Ovary (tissue), 9 donors: Measurements from ENCODE around the gene CA10. TPM values are rescaled to one million over a fixed set of nuclear protein-coding genes. Genes with fewer than 3 reads are reported as not detected.

Experiments used
- DNase-seq, 5 donors: peaks; one replicate each; pipeline ENCODE4 v3.0.0-alpha.2; 2019 to 2020
- H3K27ac ChIP-seq, 2 donors: fragments of 200-600 bp; one replicate each; pipeline versions ENCODE4 v1.5.1 to v1.8.0; 2019 to 2022
- H3K27me3 ChIP-seq: fragments of 200-600 bp; one replicate; pipeline ENCODE4 v1.8.0; 2022
- H3K36me3 ChIP-seq: fragments of 200-600 bp; sonication (generic); one replicate; pipeline ENCODE4 v1.5.1; 2019
- H3K4me1 ChIP-seq: one replicate; pipeline ENCODE4 v1.8.1; 2013; ENCODE audit warnings: mild to moderate bottlenecking, moderate library complexity; ENCODE audit not compliant: insufficient read depth
- H3K4me3 ChIP-seq: fragments of 200-600 bp; sonication (generic); one replicate; pipeline ENCODE4 v1.5.1; 2017
- H3K9me3 ChIP-seq, 2 donors: fragments of 200-600 bp in 1 of 2; sonication (generic) in 1 of 2; one replicate each; pipeline versions ENCODE4 v1.5.1 to v1.8.1; 2013 to 2019; ENCODE audit warnings: mild to moderate bottlenecking in 1 of 2, moderate library complexity in 1 of 2
- CTCF ChIP-seq, 3 donors: fragments of 450-650 bp in 2 of 3; fragments of 200-600 bp in 1 of 3; IDR thresholded peaks; one replicate each; pipeline versions ENCODE4 v1.5.1 to v1.8.0; 2016 to 2022; ENCODE audit warnings: antibody characterized with exemption in 3 of 3, mild to moderate bottlenecking in 1 of 3
- EP300 ChIP-seq: sonication (generic); formaldehyde crosslinking; IDR thresholded peaks from one replicate; pipeline ENCODE4 v1.6.1; 2017; ENCODE audit warnings: antibody characterized with exemption
- POLR2A ChIP-seq: fragments of 450-650 bp; IDR thresholded peaks from one replicate; pipeline ENCODE4 v1.6.1; 2017; ENCODE audit warnings: antibody characterized with exemption, mild to moderate bottlenecking, moderate library complexity
- WGBS, 3 donors: extraction: QIAGEN DNeasy Blood & Tissue Kit in 1 of 3; methylation state at CpG; one replicate each; pipeline versions ENCODE4 v1.1.5 to v1.1.7; 2013 to 2017; 5-methylcytosine and 5-hydroxymethylcytosine counted together
- intact Hi-C, 4 donors: fragments of 100-400 bp; cut with DNase I; formaldehyde crosslinking; loops; one replicate each; pipeline versions ENCODE4 v1.11.0 to v1.15.1; 2022 to 2023
- polyA plus RNA-seq, 2 donors: library from polyadenylated mRNA; stranded (reverse); fragments of 200-250 nt in 1 of 2; fragments of 350-450 nt in 1 of 2; fragmentation: Illumina TruSeq in 1 of 2; extraction: RNeasy Lipid Tissue Mini Kit (QIAGEN cat#74804) in 1 of 2; gene quantifications; one replicate each; pipeline ENCODE4 v1.2.3, GENCODE V29; 2013 to 2014
- total RNA-seq, 7 donors: library from RNA; depleted of rRNA in 2 of 7; stranded (reverse); fragments of >200 nt in 2 of 7; fragmentation: NEBNext Ultra II Directional in 3 of 7; extraction: Animal tissue kit (Norgen Biotek cat#: 25700) in 3 of 7; gene quantifications; one replicate each; pipeline versions ENCODE4 v1.1.0 to v1.2.4, GENCODE V29; 2016 to 2023
- donor health status: DM: no; HTN: no; CAD: no; lungs with moderate emphysema.
- donor health status: DM: no; HTN: no; CAD: no.
- donor health status: Bipolar disorder and iron deficiency.
- donor health status: DM: yes; HTN: yes; CAD: no.
- donor health status: DM: no; HTN: no; CAD: no.
- donor health status: DM: yes; HTN: yes; CAD: no.

Gene CA10
- total and polyA plus RNA-seq, 9 donors = 0.34 to 4.3 (median 1.2) TPM; not detected in 2

- TF ChIP-seq EP300 (no peak), CTCF (IDR thresholded peaks at IDR 0.05) (no peak), POLR2A (no peak)
- Histone ChIP-seq H3K27me3 (no peaks in the 10 kb centered on the region), H3K4me3 (no peak overlapping the region), H3K4me1 (peaks cover 7% of the 10 kb centered on the region), H3K36me3 (no peaks in the 10 kb centered on the region), H3K9me3 (no peaks in the 10 kb centered on the region), H3K27ac (no peak overlapping the region)
- DNase-seq = no peak
- intact Hi-C loops = no loop called here
Observed at GRCh38 chr17:52027620-52028295, 130.8 kb downstream of the CA10 start.

DNA sequence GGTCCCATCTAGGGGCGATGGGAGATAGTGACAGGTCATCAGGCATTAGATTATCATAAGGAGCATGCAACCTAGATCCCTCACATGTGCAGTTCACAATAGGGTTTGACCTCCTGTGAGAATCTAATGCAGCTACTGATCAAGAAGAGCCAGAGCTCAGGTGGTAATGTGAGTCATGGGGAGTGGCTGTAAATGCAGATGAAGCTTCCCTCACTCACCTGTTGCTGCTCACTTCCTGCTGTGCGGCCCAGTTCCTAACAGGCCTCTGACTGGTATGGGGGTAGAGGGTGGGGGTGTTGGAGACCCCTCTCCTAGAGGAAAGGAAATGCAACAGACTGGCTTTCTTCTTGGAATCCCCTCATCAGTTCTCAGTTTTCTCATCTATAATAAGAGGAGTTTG, 131.4 kb downstream of the CA10 start:
- TF ChIP-seq EP300 = no peak
- TF ChIP-seq CTCF (IDR thresholded peaks at IDR 0.05) = no peak
- TF ChIP-seq POLR2A = no peak
- no peak overlapping the region for H3K27ac ChIP-seq
- intact Hi-C loops = no loop called here
- no peaks in the 10 kb centered on the region for H3K36me3 ChIP-seq
- no peaks in the 10 kb centered on the region for H3K27me3 ChIP-seq
- no peak overlapping the region for H3K4me3 ChIP-seq
- no peaks in the 10 kb centered on the region for H3K9me3 ChIP-seq
- peaks cover 7% of the 10 kb centered on the region for H3K4me1 ChIP-seq
- 92 to 97% (median 93%) methylated on average over 2 of the region's 2 CpGs for WGBS, 3 donors
- DNase-seq = no peak

DNA sequence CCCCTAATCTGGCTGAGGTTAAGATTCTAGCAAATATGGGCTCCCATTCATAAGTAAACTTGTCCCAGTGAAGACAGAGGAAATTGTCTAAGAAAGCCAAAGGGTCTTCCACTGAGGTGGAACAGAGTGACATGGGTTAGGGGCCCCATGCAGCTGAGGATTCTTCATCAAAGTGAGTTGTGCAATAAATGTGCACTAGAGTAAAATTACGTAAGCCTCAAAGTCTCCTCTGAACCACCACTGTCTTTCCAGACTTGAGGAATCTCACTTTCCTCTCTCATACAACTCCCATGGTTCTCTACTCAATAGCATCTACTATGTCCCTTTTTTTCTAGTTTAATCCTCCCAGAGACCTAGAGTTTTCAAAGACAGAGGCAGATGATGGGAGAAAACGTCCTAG, 132.4 kb downstream of the CA10 start:
- H3K9me3 ChIP-seq = no peaks in the 10 kb centered on the region
- H3K27me3 ChIP-seq = no peaks in the 10 kb centered on the region
- no peak overlapping the region for H3K4me3 ChIP-seq
- intact Hi-C loops = no loop called here
- 86 to 90% (median 88%) methylated on average over 2 of the region's 2 CpGs for WGBS, 3 donors
- H3K4me1 ChIP-seq = peaks cover 7% of the 10 kb centered on the region
- H3K36me3 ChIP-seq = no peaks in the 10 kb centered on the region
- DNase-seq = no peak
- TF ChIP-seq CTCF (IDR thresholded peaks at IDR 0.05) = no peak
- TF ChIP-seq EP300 = no peak
- TF ChIP-seq POLR2A = no peak
- H3K27ac ChIP-seq = no peak overlapping the region

DNA sequence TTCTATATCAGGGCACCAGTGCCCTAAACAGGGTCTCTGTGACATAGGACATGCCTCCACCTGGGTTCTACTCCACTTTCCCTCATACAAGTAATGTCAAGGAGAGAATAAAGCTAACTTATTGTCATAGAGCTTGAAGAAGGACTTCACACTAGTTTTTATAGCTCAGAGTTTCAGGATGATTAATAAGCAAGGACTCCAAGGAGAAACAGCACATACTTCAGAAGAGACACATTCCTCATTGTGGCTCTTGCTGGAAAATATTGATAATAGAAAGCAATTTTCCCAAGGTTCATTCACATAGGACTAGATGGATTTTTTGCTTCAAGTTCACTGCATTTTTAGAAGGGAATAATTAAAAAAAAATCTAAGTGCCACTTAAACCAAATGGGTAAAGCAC, 133.3 kb downstream of the CA10 start:
- Histone ChIP-seq H3K9me3 (no peaks in the 10 kb centered on the region), H3K36me3 (no peaks in the 10 kb centered on the region), H3K4me3 (no peak overlapping the region), H3K27ac (no peak overlapping the region), H3K4me1 (peaks cover 7% of the 10 kb centered on the region), H3K27me3 (no peaks in the 10 kb centered on the region)
- TF ChIP-seq POLR2A (no peak), CTCF (IDR thresholded peaks at IDR 0.05) (no peak), EP300 (no peak)
- intact Hi-C loops = no loop called here
- no peak for DNase-seq
